ENCODE data around the gene SPEF2. TPM values are rescaled to one million over a fixed set of nuclear protein-coding genes. Genes with fewer than 3 reads are reported as not detected.

Gene SPEF2
- total and polyA plus RNA-seq, 10 of the 15 experiments (the other 5 are each of a cell fraction or from before 2014, with no cell fraction given), result 0.03 to 2.0 (median 0.07) TPM; not detected in 3

GRCh38 chr5:35600591-35600990 is 17.1 kb upstream of the SPEF2 start:
- H4K20me1 ChIP-seq (ENCODE audit: control insufficient read depth, insufficient read depth), result no peaks in the 10 kb centered on the region
- H3K27me3 ChIP-seq (replicated peaks in 1 of 2; ENCODE audit: control insufficient read depth in 2 of 2, insufficient read depth in 2 of 2, low read length in 1 of 2), result no peaks in the 10 kb centered on the region
- CTCF ChIA-PET, result interaction anchor here (2.2 kb wide), 1 partner anchor 324 kb away, joined by 10 read pairs; no protein-coding TSS in a partner anchor
- H3K4me1 ChIP-seq (ENCODE audit: control insufficient read depth, insufficient read depth, low read length), result no peaks in the 10 kb centered on the region
- intact Hi-C loops (cut with micrococcal nuclease; ENCODE audit: unreplicated experiment), result no loop called here
- POLR2A ChIA-PET, result no interaction called here
- no peak overlapping the region for H3K4me2 ChIP-seq (ENCODE audit: control insufficient read depth, insufficient read depth)
- H3K36me3 ChIP-seq (ENCODE audit: control insufficient read depth in 2 of 2, insufficient read depth in 2 of 2, low read length in 1 of 2), result no peaks in the 10 kb centered on the region
- RAD21 ChIA-PET (ENCODE audit: unreplicated experiment), result interaction anchor here (0.7 to 1.1 kb wide), 3 partner anchors 164 to 373 kb away, joined by 3 read pairs; no protein-coding TSS in a partner anchor
- no peaks in the 10 kb centered on the region for H3K79me2 ChIP-seq (ENCODE audit: control insufficient read depth, insufficient read depth, low read length)
- no peak overlapping the region for H3K27ac ChIP-seq (ENCODE audit: control insufficient read depth, insufficient read depth)
- TF ChIP-seq EZH2 (IDR thresholded peaks at IDR 0.05; ENCODE audit: borderline replicate concordance, control insufficient read depth, low read depth, low read length), result no peak
- TF ChIP-seq POLR2AphosphoS2 (IDR thresholded peaks at IDR 0.05; ENCODE audit: low read depth, low read length), result no peak
- TF ChIP-seq MYB (IDR thresholded peaks at IDR 0.05; ENCODE audit: borderline replicate concordance, low read depth, low read length), result no peak
- TF ChIP-seq CEBPZ (IDR thresholded peaks at IDR 0.05; ENCODE audit: low read depth, low read length), result no peak
- no peak for TF ChIP-seq PKNOX1 (IDR thresholded peaks at IDR 0.05)
- no peak for TF ChIP-seq SP1 (IDR thresholded peaks at IDR 0.05; ENCODE audit: low read depth, low read length)
- no peak for TF ChIP-seq ZZZ3 (IDR thresholded peaks at IDR 0.05; ENCODE audit: control insufficient read depth, insufficient read length, low read depth)
- TF ChIP-seq FOXM1 (IDR thresholded peaks at IDR 0.05; ENCODE audit: low read depth, low read length), result no peak
- no peak for TF ChIP-seq JUNB (IDR thresholded peaks at IDR 0.05)
- no peak for TF ChIP-seq YBX1 (IDR thresholded peaks at IDR 0.05)
- DNase-seq (ENCODE audit: low read depth, low spot score) (no peak), ATAC-seq (no peak), FAIRE-seq (no peak)
- H2AFZ ChIP-seq (ENCODE audit: control insufficient read depth, low read depth, low read length), result no peak overlapping the region
- BruUV-seq (replicated peaks), result no TSS peak
- no peak overlapping the region for H3K4me3 ChIP-seq
- H3K9ac ChIP-seq (ENCODE audit: control insufficient read depth, insufficient read depth, low read length), result no peak overlapping the region
- H3K9me3 ChIP-seq (replicated peaks; ENCODE audit: control insufficient read depth, insufficient read depth, low read length), result no peaks in the 10 kb centered on the region
- SMC1A ChIA-PET (ENCODE audit: uncharacterized antibody, unreplicated experiment), result no interaction called here
- in situ Hi-C loops (cut with MboI), result no loop called here
